ENCODE measurements around the gene MISP3.

- TF ChIP-seq TAF1 (IDR thresholded peaks at IDR 0.05; ENCODE audit: borderline replicate concordance, insufficient read depth, low read length): no peak
- TF ChIP-seq POLR2AphosphoS5 (IDR thresholded peaks at IDR 0.05; ENCODE audit: low read depth, low read length): no peak
- TF ChIP-seq SIN3A (IDR thresholded peaks at IDR 0.05; ENCODE audit: borderline replicate concordance, insufficient read depth, low read length): no peak
- TF ChIP-seq REST (IDR thresholded peaks at IDR 0.05; ENCODE audit: insufficient read depth in 1 of 2, low read depth in 2 of 2, low read length in 2 of 2): no peak
- TF ChIP-seq FOXP2 (optimal IDR thresholded peaks at IDR 0.05; ENCODE audit: borderline replicate concordance, extremely low read depth, extremely low read length, insufficient read depth): no peak
These were observed 12.9 kb upstream of the MISP3 start for GRCh38 chr19:14059652-14060155.
